ENCODE results near the gene MYG1.

Gene MYG1

GRCh38 chr12:53355121-53355520, 55.6 kb downstream of the MYG1 start:
- DNase-seq, result no peak

All from right kidney (tissue), 1 donor.